AG09319 (cell line): ENCODE results near the gene MORC2.

Experiments
- DNase-seq: peaks from one replicate; pipeline ENCODE4 v3.0.0-alpha.2; 2010; ENCODE audit warnings: low read depth; ENCODE audit errors: extremely low read depth
- TF ChIP-seq, protein P1 (sequence below): IDR thresholded peaks from 2 replicates; pipeline ENCODE4 v1.5.1; 2011; ENCODE audit warnings: low read depth, mild to moderate bottlenecking, inconsistent platforms, low read length, moderate library complexity

MORC2 gene

GRCh38 chr22:30905696-30906341, 62.8 kb downstream of the MORC2 start:
- TF ChIP-seq, protein P1, sequence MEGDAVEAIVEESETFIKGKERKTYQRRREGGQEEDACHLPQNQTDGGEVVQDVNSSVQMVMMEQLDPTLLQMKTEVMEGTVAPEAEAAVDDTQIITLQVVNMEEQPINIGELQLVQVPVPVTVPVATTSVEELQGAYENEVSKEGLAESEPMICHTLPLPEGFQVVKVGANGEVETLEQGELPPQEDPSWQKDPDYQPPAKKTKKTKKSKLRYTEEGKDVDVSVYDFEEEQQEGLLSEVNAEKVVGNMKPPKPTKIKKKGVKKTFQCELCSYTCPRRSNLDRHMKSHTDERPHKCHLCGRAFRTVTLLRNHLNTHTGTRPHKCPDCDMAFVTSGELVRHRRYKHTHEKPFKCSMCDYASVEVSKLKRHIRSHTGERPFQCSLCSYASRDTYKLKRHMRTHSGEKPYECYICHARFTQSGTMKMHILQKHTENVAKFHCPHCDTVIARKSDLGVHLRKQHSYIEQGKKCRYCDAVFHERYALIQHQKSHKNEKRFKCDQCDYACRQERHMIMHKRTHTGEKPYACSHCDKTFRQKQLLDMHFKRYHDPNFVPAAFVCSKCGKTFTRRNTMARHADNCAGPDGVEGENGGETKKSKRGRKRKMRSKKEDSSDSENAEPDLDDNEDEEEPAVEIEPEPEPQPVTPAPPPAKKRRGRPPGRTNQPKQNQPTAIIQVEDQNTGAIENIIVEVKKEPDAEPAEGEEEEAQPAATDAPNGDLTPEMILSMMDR = no peak
- DNase-seq = no peak

DNA sequence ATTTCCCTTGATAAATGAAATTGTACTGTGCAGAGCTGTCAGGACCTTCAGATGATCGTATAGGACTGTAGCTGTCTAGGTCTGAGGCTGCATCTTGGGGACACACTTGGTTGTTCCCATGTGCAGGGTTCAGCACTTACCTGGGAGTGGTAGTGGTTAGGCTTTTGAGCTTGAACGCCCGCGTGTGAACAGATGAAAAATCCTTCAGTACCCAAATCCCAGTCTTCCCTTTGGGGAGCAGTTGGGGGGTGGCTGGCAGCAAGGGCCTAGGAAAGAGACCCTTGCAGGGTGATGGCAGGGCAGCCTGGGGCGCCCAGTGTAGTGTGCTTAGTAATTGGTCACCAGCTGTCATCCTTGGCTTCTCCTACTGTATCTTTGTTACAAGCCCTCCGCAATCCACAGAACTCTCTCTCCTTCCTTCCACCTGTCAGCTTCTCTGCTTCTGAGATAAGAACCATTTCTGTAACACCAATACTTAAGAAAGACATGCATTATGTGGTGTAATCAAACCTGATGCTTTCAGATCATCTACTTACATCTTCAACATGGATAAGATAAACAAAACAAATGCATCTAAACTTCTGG, 64.6 kb downstream of the MORC2 start:
- no peak for DNase-seq
- TF ChIP-seq, protein P1 = no peak

DNA sequence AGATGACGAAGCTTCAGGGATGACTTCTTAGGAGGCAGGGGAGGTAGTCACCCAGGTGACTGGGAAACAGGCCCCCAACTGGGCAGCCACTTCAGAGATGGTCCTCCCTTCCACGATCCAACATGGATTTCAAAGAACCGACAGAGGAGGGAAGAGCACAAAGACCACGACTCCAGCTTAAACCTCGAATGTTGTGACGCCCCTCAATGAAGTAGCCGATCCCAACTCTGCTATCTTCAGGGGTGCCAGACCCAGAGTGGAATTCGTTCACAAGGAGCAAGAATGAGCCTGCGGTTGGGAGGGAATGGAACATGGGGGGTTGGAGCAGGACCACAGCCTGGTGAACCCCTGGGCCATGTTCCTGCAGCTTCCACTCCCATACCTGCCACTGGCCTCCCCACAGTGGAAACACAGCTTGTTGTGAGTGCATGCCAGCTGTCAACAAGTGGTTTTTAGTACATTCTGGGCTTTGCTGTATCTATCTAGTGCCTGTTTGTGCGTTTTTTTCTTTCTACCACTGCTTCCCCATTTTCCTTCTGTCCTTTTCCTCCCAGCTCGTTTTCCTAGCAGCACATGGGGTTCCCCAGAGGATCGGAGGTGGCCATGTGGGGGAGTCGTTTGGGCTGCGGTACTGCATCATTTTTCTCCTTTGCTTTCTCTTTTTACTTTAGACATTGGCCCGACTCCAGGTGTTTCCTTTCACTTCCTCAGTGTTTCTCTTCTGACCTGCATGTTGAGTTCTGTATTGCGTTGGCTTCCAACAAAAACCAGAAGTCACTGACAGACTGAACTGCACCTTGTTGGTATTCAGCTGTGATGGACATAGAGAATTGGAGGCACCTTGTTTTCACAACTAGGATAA, 65.8 kb downstream of the MORC2 start:
- TF ChIP-seq, protein P1 = no peak
- no peak for DNase-seq

DNA sequence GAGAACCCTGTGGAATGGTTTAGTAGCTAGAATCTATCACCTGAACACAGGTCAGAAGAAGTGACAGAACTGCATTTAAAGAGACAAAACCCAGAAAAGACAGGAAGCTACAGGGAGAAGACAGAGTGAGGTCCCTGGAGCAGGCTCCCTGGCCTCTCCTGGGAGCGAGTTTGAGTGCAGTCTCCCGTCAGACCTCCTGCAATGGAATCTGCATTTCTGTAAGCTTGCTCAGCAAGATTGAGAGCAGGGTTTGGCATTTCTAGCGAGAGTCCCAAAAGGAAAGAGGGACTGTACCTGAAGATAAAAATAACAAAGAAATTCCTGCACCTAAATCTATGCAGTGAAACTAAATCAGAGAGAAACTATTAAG, 74.2 kb downstream of the MORC2 start:
- DNase-seq = no peak
- TF ChIP-seq, protein P1 = no peak

GRCh38 chr22:30893434-30894370, 74.9 kb downstream of the MORC2 start:
- no peak for DNase-seq
- TF ChIP-seq, protein P1 = no peak

DNA sequence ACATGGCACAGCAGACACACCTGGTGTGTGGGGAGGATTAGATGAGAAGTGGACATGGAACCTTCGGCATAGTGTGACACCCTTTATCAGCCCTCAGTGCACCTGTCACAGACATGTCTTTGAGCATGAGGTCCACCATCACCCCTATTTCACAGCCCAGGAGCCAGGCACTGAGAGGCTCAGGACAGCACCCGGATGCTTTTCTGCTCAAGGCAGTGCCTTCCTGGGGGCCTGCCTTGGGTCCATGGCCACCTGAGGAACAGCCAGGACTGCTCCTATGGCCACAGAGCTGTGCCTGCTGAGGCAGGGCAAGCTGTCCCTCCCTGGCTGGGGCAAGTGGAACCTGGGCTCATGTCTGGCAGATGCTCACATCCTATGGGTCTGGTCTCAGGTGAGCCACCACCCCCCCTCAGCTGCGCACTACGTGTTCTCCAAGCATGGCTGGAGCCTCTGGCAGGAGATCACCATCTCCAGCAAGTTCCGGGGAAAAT, 75.8 kb downstream of the MORC2 start:
- TF ChIP-seq, protein P1 = no peak
- DNase-seq = no peak
